Fibroblast of skin of right quadriceps (primary cell): ENCODE results near the gene ABCA1.
"Not testable (repeated sequence)": the region's sequence is repeated elsewhere in the genome, so short reads cannot be mapped to it uniquely, and the experiment has no call there.

Experiments
- DNase-seq: peaks from one replicate; pipeline ENCODE4 v3.0.0-alpha.2; 2013

The ABCA1 gene

DNA sequence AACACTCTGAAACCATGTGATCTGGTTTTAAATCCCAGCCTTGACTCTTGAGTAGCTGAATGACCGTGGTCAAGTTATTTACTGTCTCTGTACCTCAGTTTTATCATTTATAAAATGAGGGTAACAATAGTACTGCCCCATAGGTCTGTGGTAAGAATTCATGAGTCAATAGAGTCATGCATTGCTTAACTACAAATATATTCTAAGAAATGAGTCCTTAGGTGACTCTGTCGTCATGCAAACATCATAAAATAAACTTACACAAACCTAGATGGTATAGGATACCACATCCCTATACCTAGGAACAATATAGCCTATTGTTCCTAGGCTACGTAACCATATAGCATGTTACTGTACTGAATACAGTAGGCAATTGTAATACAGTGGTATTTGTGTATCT lies 20.3 kb upstream of the ABCA1 start:
- no peak for DNase-seq

DNA sequence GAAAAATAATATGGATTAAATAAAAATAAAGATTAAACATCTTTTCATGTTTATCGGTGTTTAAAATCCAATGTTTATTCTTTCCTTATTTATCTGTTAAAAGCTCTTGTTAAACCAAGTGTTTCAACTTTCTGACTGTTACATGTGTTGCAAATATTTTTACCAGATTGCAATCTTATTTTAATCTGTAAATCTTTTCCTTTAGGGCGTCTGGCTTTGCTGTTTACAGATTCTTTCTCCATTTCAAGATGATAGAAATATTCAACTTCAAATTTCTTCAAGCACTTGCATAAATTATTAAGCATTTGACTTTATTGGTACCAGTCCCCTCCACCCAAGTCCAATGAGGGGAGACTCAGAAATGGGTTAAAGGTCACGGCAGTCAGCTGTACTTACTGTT lies 16.9 kb upstream of the ABCA1 start:
- no peak for DNase-seq

DNA sequence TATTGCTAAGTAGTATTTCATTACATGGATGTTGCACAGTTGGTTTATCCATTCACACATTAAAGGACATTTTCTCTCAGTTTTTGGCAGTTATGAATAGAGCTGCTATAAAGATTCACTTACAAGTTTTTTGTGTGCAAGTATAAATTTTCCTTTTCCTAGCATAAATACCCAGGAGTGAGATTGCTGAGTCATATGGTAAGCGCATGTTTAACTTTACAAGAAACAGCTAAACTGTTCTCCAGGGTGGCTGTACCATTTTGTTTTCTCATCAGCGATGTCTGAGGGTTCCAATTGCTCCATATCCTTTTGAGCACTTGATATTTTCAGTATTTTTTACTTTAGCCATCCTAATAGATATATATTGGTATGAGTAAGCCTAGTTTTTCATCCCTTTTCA lies 16.4 kb upstream of the ABCA1 start:
- DNase-seq = peak; percentile 48

DNA sequence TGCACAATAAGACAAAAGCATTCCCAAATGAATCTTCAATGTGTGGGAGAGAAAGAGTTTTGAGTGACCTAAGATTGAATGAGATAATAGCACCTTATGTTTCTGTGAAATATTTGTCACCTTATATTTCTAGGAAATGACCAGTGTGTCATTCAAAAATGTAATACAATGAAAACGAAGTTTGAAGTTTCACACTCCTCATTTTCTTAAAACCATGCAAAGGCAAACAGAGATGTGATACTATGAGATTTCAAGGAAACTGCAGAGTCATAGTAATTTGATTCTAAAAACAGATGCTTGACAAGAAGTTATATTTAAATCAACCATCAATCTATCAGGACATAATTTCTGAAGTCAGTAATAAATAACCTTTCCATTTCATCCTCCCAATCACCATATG lies 13.6 kb upstream of the ABCA1 start:
- DNase-seq = no peak

DNA sequence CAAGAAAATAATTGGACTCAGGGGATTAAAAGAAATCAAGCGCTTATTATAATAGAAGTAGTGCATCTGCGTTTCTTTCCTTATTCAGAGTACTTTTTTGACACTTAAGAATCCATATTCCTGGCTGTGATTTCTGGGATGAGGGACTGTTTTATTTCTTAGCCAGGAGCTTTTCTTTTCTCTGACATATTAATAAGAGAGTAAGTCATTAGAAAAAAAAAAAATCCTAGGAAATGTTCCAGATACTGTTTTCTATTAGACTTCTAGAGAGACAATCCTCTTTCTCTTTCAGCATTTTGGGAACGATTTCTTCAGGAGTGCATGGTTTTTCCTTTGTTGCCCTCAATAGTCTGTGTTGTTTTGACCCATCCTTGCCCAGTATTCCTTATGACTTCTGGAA lies 8.3 kb upstream of the ABCA1 start:
- DNase-seq = no peak

DNA sequence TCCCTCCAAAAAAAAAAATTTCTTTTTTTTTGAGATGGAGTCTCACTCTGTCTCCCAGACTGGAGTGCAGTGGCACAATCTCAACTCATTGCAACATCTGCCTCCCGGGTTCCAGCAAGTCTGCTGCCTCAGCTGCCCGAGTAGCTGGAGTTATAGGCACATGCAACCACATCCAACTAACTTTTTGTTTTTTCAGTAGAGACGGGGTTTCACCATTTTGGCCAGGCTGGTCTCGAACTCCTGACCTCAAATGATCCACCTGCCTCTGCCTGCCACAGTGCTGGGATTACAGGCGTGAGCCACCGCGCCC lies 7.5 kb upstream of the ABCA1 start:
- not testable (repeated sequence) for DNase-seq

DNA sequence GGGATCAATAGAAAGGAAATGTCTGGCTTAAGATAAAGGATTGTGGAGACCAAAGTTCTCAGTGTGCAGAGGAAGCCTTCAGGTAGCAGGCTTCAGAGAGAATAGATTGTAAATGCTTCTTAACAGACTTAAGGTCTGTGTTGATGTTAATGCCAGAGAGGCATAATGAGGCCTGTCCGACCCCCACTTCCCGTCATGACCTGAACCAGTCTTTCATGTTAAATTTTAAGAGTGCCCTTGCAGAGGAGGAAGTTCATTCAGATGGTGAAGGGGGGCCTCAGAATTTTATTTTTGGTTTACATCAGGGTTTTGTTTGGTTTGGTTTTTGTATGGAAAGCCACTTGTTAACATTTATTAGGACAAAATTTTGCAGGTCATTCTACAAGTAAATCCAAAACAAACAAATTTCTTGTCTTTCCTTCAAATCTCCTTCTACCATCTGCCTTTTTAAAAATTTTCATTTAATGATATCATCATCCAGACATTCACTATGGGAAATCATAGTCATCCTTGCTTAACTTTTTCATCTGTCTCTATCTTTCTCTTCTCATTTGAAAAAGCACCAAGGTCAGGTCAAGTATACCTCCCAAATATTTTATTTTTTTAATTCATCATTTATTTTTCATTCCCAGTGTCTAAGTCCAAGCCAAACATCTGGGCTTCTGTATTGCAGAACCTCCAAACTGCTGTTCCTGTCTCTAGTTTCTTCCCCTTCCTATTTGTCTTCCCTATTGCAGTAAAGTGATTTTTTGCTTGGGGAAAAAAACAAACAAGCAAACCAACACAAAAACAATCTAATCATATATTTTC lies 6.9 kb upstream of the ABCA1 start:
- DNase-seq = no peak

DNA sequence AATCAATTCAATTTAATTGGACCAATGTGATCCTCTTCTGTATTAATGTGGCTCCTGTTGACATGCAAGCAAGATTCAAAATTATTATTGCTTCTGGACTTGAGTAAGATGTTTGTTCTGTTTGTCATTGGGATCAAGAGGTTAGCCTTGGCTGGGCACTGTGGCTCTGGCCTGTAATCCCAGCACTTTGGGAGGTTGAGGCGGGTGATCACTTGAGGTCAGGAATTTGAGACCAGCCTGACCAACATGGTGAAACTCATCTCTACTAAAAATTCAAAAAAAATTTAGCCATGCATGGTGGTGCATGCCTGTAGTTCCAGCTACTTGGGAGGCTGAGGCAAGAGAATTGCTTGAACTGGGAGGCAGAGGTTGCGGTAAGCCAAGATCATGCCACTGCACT lies 5.1 kb upstream of the ABCA1 start:
- DNase-seq = not testable (repeated sequence)

DNA sequence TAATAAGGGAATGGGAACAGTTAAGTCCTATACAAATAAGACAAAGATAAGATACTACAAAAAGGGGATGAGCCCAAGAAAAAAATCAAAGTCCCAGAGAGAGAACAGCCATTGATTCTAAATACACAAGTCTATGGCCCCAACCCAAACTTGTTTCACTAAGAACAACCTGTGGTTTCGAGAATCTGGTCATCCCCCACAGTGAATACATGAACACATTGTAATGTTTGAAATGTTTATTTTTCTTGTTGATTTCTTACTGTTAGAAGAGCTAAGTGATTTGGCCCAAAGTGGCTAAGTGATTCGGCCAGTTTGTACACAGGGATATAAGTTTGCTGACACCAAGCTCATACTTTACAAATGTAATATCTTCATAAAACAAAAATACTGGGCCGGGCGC lies 3.3 kb upstream of the ABCA1 start:
- no peak for DNase-seq

DNA sequence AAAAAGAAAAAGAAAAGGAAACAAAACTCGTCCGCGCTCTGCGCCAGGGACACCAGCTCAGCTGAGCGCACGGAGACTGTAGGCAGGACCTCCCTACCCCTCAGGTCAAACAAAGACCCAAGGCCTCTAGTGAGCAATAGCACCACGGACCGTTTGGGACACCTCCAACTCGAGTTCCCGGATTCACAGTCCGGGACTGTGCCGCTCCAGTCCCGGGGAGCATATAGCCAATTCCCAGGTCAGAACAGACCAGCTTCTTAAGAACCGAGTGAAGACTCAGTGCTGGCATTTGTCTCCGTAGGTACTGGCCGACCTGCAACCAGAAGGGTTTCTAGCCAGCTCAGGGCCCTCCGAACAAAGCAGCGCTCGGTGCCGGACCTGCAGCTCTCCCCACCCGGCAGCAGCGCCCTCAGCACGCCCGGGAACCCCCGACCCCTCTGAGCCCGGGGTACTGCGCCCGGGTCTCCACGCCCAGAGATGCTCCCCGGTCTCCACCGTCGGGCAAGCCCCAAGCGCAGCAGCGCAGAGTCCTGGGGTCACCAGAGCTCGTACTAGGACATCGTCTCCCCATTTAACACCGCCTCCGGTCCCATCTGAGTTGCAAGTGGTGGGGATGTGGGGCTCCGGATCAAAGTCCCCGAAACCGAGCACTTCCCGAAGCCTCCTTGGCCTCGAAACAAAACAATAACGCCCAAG lies 591 bp downstream of the ABCA1 start:
- peak; percentile 32 for DNase-seq

DNA sequence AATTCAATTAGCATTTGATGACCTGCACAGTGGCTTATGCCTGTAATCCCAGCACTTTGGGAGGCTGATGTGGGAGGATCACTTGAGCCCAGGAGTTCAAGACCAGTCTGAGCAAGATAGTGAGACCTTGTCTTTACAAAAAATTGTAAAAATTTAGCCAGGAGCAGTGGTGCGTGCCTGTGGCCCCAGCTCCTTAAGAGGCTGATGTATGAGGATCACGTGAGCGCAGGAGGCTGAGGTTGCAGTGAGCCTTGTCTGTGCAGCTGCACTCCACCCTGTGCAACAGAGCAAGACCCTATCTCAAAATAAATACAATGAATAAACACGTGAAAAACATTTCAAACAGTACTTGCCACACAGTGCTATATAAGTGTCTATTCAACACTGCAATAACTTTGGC lies 4.2 kb downstream of the ABCA1 start:
- DNase-seq = no peak

DNA sequence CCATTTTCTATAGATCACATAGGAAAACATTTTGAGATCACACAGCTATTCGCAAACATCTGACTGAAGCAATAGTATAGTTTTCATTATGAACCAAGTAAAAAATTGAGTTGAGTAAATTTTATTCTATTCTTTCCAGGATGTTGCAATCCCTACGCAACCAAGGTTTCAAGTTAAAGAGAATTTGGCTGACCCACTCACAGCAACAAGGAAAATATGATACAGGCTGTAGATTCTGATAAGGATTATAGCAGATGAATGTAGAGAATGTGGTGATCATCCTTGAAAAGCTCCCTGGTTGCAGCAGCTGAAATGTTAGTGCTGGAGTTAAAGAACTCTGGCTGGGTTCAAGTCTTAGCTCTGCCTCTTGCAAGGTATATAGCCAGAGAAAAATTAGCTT lies 4.7 kb downstream of the ABCA1 start:
- DNase-seq = peak; percentile 80

DNA sequence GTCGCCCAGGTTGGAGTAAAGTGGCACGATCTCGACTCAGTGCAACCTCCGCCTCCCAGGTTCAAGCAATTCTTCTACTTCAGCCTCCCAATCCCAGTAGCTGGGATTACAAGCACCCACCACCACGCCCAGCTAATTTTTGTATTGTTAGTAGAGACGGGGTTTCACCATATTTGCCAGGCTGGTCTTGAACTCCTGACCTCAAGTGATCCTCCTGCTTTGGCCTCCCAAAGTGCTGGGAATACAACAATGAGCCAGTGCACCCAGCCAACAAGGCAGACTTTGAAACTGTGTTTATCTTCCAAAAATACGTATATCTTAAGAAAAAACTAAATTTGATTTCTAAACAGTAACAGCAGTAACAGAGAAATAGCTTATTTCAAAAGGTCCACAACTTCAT lies 5.2 kb downstream of the ABCA1 start:
- DNase-seq = not testable (repeated sequence)

DNA sequence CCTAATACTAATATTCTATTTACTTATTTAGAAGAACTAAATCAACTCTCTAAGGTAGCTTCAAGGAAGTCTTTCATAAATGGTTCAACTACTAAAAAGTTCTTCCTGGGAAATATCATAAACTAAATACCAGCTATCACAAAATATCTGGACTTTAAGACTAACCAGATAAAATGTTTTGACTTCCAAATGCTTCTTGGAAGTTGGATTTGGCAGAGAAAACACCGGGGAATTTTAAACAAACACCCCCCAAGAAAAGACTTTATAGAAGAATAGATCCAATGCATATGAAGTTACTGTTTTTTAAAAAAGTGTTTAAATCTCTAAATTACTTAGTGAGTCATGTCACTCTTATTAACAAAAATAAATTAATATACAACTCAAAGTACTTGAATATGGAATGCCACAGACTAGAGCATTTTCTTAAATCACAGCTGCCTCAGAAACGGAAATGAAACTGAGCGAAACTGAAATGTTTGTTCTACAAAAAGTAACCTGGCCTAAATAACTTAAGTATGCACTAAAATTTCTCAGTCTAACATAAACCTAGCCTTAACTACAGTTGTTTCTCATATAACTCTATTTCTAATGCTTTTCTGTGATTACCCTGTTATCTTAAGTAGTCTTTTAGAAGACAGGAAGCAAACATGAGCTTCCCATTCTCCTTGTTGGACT lies 6.8 kb downstream of the ABCA1 start:
- no peak for DNase-seq

DNA sequence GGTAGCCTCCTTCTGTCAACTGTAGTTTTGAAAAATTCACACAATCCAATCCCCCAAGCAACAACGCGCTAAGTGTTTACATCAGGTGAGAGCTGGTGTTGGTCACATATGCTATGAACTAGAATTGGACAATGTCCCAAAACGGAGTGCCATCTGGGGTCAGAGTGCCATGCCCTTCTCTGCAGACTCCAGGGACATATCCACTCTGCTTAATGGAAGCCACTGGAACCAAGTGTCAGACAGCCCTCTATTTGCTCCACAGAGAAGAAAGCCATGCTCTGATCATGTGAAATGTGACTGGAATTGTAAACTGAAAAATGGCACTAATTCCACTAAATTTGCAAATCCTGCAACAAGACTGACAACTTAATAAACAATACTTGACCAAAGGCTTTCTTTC lies 12.2 kb downstream of the ABCA1 start:
- DNase-seq = no peak

DNA sequence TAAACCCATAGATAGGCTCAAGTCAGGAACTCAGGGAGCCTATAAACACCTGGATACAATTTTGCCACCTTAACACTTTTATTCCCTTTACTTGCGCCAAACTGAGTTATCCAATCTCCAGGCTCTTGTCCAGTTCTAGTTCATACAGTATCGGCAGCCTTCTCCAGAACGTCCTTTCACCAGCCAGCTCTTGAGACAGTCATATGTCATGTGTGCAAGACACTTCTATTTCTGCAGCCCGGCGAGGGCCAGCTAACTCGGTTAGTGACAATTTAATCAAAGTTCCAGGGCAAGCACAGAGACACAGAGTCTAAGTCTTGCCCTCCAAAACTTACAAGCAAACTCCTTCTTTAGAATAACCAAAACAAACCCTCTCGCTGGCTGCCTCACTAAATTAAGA lies 12.9 kb downstream of the ABCA1 start:
- no peak for DNase-seq

DNA sequence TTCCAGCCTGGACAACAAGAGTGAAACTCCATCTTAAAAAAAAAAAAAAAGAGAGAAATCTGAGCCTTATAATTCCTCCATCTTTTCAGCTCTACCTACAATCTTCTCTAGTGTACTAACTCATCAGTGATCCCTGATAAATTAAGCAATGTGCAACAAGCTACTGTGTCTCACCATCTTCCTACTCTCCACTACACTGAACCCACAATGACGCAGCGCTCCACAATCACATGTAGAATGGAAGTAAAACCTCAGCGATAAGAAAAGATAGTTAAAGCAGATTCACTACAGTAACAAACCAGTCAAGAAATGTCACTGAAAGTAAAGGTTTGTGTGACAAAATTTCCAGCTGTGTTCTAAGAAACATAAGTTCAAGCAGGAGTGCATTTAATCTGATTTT lies 13.5 kb downstream of the ABCA1 start:
- DNase-seq = no peak

DNA sequence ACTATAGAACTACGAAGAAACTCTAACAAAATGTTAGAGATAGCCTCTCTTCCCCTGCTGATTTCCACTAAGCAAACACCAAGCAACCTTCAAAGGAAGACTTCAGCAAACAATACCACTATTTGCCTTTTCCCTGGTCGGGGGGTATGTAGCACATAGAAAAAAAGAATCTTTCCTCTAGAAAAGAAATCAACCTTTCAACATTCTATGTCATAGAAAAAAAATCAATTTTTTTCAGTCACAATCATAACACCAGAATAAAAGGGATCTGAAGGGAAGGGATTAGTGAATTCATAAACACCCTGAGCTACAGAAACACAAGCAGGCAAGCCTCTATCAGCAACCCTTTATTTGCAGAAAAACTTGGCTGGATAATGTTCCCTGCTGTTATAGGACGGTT lies 15.3 kb downstream of the ABCA1 start:
- DNase-seq = no peak

DNA sequence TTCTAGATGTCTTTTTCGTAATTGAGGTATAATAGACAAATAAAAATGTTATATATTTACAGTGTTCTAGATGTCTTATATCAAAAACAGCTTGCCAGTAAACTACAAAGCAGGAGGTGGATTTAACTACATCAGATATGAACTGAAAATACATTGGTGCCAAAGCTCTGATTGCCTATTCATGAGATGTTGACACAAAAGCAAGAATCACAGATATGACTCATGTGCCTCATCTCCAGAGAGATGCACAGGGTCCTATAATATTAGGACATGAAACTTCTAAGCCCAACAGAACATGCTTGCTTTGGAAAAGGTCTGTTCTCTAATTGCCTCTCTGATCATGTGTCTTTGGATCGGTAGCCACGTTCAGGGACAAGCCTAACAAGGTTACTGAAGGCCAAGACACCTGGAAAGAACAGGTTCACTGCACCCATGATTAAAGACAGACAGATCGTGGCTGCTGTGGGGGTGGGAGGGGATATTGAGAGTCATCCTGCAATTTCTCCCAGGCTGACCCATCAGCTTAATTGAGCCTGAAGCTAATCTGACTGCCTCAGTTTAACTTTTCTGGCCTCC lies 16.8 kb downstream of the ABCA1 start:
- peak; percentile 41 for DNase-seq

DNA sequence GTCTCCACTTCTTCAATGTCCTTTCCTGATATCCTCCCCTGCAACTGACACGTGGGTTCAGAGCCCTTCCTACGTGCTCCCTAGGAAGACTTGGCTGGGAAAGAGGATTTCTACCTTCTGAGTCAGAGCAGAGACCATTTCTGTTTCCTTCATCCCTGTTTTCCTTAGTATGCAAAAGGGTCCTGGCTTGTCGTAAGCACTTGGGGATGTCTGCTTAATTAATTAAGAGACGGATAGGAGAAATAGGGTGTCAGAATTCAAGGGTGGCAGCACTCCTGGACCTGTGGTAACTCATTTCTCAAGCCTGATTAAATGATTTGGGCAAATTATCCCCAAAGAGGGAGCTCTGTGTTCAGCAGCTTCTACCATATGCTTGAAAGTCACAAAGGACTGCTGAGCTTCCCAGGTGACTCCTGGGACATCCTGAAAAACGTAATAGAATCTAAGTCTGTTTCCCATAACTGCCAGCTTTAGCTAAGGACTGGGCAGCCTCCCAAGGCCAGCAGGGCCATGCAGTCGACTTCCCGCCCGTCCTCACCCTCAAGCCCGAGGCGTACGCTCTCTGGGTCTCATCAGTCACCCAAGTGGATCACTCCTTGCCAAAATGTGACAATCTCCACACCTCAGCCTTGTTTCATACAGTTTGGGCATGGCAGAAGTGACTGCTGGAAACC lies 20.5 kb downstream of the ABCA1 start:
- peak; percentile 85 for DNase-seq

DNA sequence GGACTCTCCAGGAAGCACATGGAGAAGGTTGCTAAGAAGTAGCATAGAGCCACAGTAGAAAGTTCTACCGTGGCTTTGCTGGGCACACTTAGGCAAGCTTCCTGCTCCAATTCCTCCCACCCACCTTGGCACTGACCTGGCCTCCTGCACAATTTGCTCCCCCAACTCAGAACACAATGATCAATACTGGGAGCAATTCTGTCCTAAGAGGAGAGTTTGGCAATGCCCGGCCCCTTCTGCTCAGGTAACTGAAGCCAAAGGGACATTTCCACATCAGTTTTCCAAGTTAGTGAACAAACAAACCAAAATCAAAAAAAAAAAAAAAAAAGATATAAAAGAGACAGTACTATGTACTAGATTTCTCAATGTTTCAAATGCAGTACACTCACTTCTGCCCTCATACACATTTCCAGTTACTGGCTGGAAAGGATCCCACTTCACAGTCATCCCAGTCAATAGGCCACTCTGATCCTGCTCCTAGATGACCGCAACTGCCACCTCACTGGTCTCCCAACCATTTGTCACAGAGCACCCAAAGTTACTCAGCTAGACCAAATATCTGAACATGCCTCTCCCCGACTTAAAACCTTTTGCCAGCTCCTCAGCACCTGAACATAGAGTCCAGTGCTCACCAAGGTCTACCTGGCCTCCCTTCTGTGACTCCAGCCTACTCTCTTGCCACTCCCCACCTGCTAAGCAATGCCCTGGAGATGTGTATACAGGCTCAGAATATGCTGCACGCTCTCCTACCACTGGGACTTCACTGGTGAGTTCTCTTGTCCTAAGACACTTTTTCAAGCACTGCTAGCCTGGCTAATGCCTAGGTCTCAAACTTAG lies 21.3 kb downstream of the ABCA1 start:
- DNase-seq = peak; percentile 50

DNA sequence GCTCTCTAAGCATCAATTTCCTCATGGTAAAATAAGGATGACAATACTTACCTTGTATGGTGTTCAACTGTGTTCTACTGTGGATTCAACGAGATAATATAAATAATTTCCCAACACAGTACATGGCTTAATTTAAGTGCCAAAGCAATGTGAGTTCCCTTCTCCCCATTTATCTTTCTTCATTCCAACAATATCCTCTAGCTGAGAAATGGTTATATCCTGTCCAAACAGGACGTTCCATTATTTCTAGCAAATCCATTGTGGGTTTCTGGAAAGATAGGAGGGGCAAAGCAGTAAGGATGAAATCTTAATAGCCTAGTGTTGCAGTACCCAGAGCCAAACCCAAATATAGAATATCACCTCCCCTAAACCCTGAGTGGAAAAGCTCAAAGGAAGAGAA lies 22.0 kb downstream of the ABCA1 start:
- no peak for DNase-seq
